Type B pancreatic cell (in vitro differentiated cells): ENCODE measurements around the gene PBX3. TPM values are rescaled to one million over a fixed set of nuclear protein-coding genes. Genes with fewer than 3 reads are reported as not detected.

Experiments
- DNase-seq: peaks from one replicate; pipeline ENCODE4 v3.0.0; 2021; ENCODE audit warnings: mixed read lengths; ENCODE audit not compliant: unreplicated experiment; ENCODE audit errors: extremely low spot score
- H3K27ac Mint-ChIP-seq: 2 replicates; pipeline ENCODE4 v1.8.0; 2021; ENCODE audit warnings: mild to moderate bottlenecking, mixed read lengths
- H3K27me3 Mint-ChIP-seq: 2 replicates; pipeline ENCODE4 v1.8.0; 2021; ENCODE audit warnings: mixed read lengths
- H3K36me3 Mint-ChIP-seq: 2 replicates; pipeline ENCODE4 v1.8.0; 2021; ENCODE audit warnings: mixed read lengths
- H3K4me1 Mint-ChIP-seq: one replicate; pipeline ENCODE4 v1.8.0; 2021; ENCODE audit warnings: mixed read lengths; ENCODE audit not compliant: unreplicated experiment
- H3K4me3 Mint-ChIP-seq: 2 replicates; pipeline ENCODE4 v1.8.0; 2021; ENCODE audit warnings: mild to moderate bottlenecking, mixed read lengths
- H3K9me3 Mint-ChIP-seq: 2 replicates; pipeline ENCODE4 v1.8.0; 2021; ENCODE audit warnings: mixed read lengths
- CTCF ChIP-seq: fragments of 200-600 bp; sonication (generic); conservative IDR thresholded peaks from 2 replicates; pipeline ENCODE4 v1.5.0; 2021; ENCODE audit warnings: antibody characterized with exemption, mild to moderate bottlenecking
- total RNA-seq: library from RNA; stranded (reverse); gene quantifications from 2 replicates; pipeline ENCODE4 v1.2.1, GENCODE V29; 2021; ENCODE audit warnings: low replicate concordance

PBX3 gene
- total RNA-seq, 1 donor from 2014 or later = 60.9 TPM

GRCh38 chr9:125705893-125706292 lies 41.3 kb upstream of the PBX3 start:
- no peak for TF ChIP-seq CTCF
- Mint-ChIP-seq H3K36me3 (peaks cover 3% of the 10 kb centered on the region), H3K9me3 (no peaks in the 10 kb centered on the region), H3K4me1 (peaks cover 19% of the 10 kb centered on the region), H3K27me3 (no peaks in the 10 kb centered on the region), H3K27ac (peak overlapping the region; percentile 15), H3K4me3 (peak overlapping the region; percentile 90)
- DNase-seq = no peak

GRCh38 chr9:125706651-125707471 lies 40.3 kb upstream of the PBX3 start, which contains the start of gene MAPKAP1:
Gene MAPKAP1 (minus strand): TSS chr9:125707208. CDS start chr9:125672574, 34,634 bp downstream.
- DNase-seq = peak; percentile 98
- Mint-ChIP-seq H3K4me3 (peak within 1 kb of the TSS; percentile 90), H3K4me1 (peaks cover 19% of the 10 kb centered on the region), H3K36me3 (peaks cover 3% of the 10 kb centered on the region), H3K27me3 (no peaks in the 10 kb centered on the region), H3K9me3 (no peaks in the 10 kb centered on the region), H3K27ac (peak within 1 kb of the TSS; percentile 85)
- TF ChIP-seq CTCF = no peak

GRCh38 chr9:125707472-125707804 lies 39.7 kb upstream of the PBX3 start:
- peak overlapping the region; percentile 90 for H3K4me3 Mint-ChIP-seq
- no peak for TF ChIP-seq CTCF
- peaks cover 3% of the 10 kb centered on the region for H3K36me3 Mint-ChIP-seq
- DNase-seq = no peak
- no peaks in the 10 kb centered on the region for H3K9me3 Mint-ChIP-seq
- peaks cover 19% of the 10 kb centered on the region for H3K4me1 Mint-ChIP-seq
- peak overlapping the region; percentile 85 for H3K27ac Mint-ChIP-seq
- no peaks in the 10 kb centered on the region for H3K27me3 Mint-ChIP-seq

- H3K36me3 Mint-ChIP-seq = no peaks in the 10 kb centered on the region
- H3K27me3 Mint-ChIP-seq = peaks cover 18% of the 10 kb centered on the region
- TF ChIP-seq CTCF = no peak
- no peaks in the 10 kb centered on the region for H3K4me1 Mint-ChIP-seq
- no peak overlapping the region for H3K27ac Mint-ChIP-seq
- no peak for DNase-seq
- H3K4me3 Mint-ChIP-seq = no peak overlapping the region
- no peaks in the 10 kb centered on the region for H3K9me3 Mint-ChIP-seq
These were observed 20.6 kb upstream of the PBX3 start for GRCh38 chr9:125726456-125727132.

GRCh38 chr9:125730168-125730567 lies 17.0 kb upstream of the PBX3 start:
- DNase-seq = no peak
- Mint-ChIP-seq H3K36me3 (no peaks in the 10 kb centered on the region), H3K9me3 (no peaks in the 10 kb centered on the region), H3K4me3 (no peak overlapping the region), H3K4me1 (no peaks in the 10 kb centered on the region), H3K27me3 (peaks cover 18% of the 10 kb centered on the region), H3K27ac (no peak overlapping the region)
- TF ChIP-seq CTCF = no peak
